ENCODE data around the gene GLRX3.

Gene GLRX3

DNA sequence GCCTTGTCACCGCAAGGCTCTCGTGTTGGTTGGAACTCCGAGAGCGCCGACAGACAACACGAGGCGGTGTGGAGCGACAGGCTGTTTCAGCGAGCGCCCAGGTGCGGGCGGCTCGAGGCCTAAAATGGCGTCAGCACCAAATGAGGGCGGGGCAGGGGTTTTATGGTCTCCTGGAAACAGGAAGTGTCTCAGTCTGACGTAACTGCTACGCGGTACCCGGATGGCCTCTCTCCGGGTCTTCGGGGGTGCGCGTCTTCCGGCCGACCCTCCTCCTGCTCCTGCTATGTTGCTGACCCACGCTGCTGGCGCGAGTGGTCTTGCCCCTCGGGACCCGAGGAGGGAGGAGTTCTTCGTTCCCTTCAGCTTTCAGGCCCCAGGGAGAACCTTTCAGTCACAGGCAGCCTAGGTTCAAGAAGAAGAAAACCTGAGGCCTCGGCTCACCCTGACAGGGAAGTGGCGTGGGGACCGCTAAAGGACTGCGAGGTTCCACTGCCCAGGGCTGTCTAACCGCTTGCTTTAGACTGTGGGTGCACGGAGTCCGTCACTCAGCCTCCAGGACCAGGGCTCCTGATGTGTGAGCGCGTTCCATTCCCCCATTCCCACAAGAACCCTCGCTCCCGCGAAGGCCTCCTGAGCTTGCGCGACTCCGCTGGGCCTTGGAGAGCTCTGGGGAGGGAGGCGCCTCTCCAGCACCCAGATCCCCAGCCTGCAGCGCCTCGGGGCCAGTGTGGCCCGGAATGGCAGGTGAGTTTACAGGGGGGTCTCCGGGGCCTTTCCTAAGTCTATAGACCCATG, 77.3 kb downstream of the GLRX3 start:
- no peak for DNase-seq

DNA sequence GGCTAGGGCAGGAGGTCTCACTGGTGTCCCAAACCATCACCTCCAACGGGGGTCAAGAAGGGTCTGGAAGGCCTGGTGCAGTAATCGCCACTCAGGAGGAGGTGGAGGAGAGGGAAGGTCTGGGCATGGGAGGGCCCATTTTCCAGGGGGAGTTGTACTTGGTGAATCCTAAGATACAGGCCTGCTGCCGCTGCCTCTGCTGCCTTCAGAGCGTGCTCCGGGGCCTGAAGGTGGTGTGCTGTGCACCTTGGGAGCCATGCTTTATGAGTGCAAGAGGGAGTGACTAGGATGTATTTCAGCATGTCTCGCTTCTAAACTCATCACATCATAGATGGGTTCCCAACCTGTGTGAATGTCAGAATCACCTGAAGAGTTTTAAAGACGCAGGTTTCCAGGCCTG, 78.2 kb downstream of the GLRX3 start:
- DNase-seq = no peak

DNA sequence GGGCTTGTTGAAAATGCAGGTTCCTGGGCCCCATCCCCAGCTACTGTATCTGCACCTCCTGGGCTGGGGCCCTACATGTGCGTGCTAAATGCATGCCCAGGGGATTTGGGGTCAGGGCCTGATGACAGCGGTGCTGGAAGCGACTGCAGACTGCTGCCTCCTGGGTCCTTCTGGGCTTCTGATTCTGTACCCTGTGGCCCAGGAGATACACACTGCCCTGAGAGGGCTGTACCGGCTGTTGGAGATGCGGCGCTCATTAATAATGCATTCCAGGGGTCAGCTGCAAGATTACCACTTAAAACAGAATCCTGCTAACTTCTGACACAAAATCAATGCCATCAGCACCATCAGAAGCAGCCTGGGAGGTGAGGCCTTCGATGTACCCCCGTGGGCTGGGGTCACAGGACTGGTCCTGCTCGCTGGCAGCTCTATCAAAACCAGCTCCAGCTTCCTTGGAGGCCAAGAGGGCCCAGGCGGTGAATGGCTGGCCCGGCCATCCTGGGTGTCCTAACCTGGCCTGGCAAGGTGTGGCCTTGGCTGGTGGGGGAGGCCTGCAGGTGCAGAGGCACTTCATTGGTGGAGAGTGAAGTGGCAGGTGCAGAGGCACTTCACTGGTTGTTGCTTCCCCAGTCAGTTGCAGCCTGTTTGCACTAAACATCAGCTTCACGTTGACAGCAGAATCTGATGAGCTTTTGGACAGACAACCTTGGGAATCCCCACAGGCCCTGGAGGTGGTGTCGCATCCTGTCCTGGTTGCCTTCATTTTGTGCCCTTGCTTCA, 79.2 kb downstream of the GLRX3 start:
- peak; percentile 22 for DNase-seq

DNA sequence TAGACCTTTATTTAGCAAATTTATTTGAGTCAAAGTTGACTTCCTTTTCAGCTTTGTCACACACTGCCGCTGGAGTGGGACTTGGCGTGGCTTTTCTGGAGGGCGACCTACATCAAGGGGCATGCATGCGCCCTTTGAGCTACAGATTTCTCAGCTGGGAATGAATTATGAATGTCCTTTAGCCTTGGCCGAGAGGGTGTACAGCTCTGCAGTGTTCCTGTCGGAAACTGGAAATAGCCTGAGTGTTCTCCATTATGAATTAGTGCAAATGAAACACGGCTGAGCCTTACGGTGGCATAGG, 79.7 kb downstream of the GLRX3 start:
- no peak for DNase-seq

DNA sequence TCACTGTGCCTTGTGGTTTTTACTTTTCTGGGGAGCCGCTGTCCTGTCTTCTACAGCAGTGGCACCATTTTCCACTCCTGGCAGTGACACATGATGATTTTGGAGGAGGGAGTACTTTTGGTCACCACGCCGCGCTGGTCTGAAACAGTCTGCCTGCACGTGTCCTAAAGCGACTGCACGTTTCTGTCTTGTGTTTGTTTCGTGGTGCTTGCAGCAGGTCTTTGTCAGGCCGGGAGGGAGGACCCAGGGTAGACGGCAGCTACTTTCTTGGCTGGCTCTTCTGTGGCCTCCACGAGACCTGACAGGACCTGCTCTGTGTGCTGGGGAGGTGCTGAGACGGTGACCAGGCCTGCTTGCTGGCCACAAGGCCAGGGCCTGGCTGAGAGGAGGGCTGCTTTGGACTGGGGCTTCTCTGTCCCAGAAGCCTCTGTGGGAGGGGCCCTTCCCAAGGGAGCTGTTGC, 82.0 kb downstream of the GLRX3 start:
- no peak for DNase-seq

DNA sequence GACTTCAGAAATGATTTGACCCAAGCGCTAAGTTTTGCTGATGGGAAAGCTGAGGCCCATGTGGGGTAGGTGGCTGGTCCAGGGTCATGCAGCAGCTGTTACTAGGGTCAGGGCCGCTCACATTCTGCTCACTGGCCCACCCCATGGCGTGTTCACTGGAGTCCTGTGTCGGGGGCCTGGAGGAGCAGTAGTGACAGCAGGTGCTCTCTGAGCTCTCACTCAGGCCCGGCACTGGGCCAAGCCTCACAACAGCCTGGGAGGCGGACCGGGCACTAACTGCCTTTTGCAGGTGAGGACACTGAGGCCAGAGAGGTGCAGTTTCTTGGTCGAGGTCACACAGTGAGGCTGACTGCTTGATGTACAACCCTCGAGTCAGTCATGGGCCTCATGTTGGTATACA, 82.7 kb downstream of the GLRX3 start:
- no peak for DNase-seq

DNA sequence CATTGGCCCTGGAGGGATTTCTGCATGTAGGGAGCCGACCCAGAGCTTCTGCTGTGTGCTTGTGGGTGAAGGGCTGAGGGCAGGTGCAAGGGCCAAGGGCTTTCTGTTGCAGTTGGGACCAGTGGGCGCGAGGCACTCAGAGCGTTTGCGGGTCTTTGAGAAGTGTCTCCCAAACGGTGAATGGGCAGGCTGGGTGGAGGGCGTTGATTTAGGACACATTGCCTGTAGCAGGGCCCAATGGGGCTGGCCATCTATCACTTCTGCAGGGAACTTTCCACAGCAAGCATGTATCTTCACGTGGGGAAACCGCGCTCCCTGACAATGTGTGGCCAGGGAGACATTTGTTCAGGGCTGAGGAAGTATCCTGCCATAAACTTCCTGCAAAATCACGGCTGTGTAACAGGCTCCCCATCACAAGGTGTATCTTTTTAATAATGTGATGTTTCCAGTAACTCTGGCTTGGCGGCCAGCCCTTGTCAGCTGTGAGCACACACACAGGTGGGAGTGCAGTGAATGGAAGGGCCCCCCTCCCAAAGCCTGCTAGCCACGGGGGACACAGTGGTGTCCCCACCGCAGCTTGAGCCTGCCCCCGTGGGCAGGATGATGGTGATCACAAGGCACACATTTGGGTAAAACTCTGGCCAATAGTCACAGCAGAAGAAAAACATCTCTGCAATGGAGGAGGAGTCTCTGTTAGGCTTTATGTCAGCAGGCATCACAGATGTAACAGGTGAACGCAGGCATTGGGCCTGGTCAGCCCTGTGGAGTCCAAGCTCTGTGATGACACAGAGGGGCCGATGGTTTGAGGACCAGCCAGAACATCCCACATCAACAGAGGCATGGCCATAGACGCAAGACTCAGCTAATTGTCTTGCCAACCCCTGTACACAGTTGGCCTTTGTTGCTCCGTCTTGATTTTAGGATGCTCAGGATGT, 84.3 kb downstream of the GLRX3 start:
- no peak for DNase-seq

DNA sequence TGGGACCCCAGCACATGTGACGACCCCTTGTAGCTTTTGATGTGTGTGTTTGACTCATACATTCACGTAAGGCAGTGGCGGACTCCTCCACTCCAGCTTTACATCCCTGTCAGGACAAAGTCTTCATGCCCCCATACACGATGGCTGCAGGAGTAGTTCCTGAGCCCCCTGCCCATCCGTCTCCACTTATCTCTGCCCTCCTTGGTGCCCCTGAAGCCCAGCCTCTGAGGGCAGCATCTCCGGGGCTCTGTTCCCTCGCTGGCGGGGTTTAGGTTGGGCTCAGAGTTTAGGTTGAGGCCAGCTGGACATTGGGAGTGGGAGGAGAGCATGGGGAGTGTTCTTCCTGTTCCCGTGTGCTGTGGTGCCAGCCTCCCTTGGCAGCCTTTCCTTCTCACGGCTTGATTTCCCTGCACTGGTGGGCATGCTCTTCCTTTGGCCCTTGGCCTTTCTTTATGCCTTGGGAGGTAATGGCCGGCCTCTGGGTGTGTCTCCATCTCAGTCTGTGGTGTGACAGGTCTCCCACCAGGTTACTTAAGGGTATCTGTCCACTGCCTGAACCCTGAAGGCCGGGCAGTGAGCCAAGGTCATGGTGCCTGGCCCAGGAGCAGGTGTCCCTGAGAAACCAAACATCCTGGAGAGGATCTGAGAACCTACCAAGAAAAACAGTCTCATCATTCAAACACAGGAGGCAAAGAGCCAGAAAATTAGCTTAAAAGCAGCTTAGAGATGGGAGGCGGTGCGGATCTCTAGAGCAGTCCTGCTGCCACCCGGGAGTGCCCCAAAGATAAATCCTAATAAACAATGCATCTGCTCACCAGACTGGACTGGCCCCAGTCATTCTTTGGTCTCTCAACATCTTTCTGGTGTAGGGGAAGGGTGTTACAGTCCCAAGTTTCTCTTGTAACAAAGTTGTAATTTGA, 85.5 kb downstream of the GLRX3 start:
- no peak for DNase-seq

DNA sequence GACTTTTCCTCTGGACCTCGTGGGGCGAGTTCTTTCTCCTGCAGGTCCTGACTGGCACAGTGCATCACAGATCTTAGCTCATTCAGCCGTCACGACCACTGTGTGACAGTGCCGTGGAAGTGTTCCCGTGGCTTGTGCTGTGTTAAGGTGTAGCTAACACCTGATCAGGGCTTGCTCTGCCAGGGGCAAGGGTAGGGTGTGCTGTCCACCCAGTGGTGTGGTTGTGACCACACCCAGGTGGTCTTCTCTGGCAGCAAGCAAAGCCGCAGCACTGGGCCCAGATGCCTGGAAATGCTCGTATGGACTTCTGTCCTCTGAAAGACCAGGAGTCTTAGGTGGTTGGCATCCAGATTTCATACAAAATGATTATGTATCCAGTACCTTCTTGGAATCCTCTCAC, 86.2 kb downstream of the GLRX3 start:
- DNase-seq = no peak

DNA sequence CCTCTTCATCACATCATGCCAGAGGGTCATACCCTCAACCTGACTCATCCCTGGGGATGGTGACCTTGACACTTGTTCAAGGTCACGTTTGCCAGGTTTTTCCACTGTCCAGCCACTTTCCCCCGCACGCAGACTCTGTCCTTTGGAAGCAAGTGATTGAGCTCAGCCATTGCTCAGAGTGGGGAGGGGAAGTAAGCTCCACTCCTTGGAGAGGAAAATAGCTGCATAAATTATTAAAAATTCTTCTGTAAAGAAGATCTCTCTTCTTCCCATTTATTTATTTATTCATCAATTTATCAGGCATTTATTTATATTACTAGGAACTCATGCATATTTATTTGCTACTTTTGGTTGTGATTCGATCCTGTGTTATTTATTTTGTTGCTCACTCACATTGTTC, 88.0 kb downstream of the GLRX3 start:
- DNase-seq = no peak

DNA sequence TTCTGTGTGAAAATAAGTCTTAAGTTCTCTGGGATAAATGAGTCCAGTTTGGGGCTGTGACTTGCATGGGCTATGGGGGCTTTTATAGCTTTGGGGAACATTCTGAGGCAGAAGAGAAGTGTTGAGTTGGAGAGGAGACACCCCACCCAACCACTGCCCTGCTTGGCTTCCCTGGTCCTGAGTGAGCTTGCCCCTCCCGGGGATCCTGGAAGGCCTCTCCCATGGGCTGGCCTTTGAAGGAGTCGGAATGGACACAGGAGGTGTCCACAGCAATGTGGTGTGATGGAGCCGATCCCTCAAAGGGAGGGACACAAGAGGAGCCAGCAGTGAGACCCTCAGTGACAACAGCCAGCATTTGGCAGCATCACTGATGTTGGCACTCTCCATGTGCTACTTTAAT, 89.8 kb downstream of the GLRX3 start:
- DNase-seq = no peak

DNA sequence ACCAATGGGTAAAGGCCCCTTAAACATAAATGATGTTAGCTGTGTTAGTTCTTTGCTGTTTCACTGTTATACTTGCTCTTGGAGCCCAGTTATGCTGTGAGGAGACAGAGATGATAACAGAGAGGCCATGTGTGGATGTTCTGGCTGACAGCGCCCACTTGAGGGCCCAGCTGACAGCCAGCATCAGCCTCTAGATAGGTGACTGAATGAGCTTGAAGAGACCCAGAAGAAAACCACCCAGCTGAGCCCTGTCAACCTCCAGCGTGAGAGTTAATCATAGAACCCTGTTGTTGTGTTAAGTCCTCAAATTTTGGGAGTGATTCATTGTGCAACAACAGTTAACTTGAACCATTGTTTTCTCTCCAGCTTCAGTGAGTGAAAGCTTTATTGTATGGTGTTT, 91.7 kb downstream of the GLRX3 start:
- DNase-seq = no peak
